ENCODE results near the gene AGRN. TPM values are rescaled to one million over a fixed set of nuclear protein-coding genes. Genes with fewer than 3 reads are reported as not detected.

AGRN gene
- total RNA-seq, 1 experiment from 2014 or later: 175 TPM

GRCh38 chr1:1004420-1004779 is 15.5 kb upstream of the AGRN start:
- Mint-ChIP-seq H3K4me1 (peaks cover 13 to 30% of the 10 kb centered on the region in 2 experiments), H3K36me3 (ENCODE audit: insufficient read depth in 1 of 3, low read depth in 3 of 3) (no peaks in the 10 kb centered on the region), H3K27me3 (ENCODE audit: low read depth) (peaks cover 80% of the 10 kb centered on the region), H3K9me3 (peaks cover 0 to 4% of the 10 kb centered on the region in 2 experiments; a peak in 2 of 5 replicates), H3K4me3 (no peak overlapping the region), H3K27ac (no peak overlapping the region)
- Histone ChIP-seq H3K56ac (ENCODE audit: insufficient read length, low read depth, low read length) (no peak overlapping the region), H3K9ac (ENCODE audit: extremely low read depth, insufficient read length, low read length) (no peak overlapping the region), H2BK5ac (ENCODE audit: insufficient read length, low read length) (no peak overlapping the region), H3K14ac (ENCODE audit: insufficient read depth, low read length) (no peak overlapping the region), H4K91ac (ENCODE audit: insufficient read length, low read depth, low read length) (no peak overlapping the region), H2BK15ac (ENCODE audit: low read depth, low read length) (no peak overlapping the region), H2AK5ac (ENCODE audit: insufficient read length, low read length) (no peak overlapping the region), H3K23me2 (ENCODE audit: insufficient read length, low read depth, low read length, poor library complexity, severe bottlenecking) (peaks cover 10% of the 10 kb centered on the region), H4K20me1 (ENCODE audit: control insufficient read depth, insufficient read depth, insufficient read length) (no peaks in the 10 kb centered on the region), H3K23ac (ENCODE audit: insufficient read length, low read depth, low read length) (no peak overlapping the region), H3K4me2 (ENCODE audit: insufficient read depth, insufficient read length, low read length) (no peak overlapping the region), H3K79me2 (ENCODE audit: insufficient read depth, low read length) (no peaks in the 10 kb centered on the region), H3K27me3 (ENCODE audit: insufficient read depth, low read length) (peaks cover 12% of the 10 kb centered on the region; the same call in 1 of the 2 replicates), H2BK20ac (ENCODE audit: low read depth, low read length, poor library complexity, severe bottlenecking) (no peak overlapping the region), H3K18ac (ENCODE audit: insufficient read length, low read depth, low read length) (no peak overlapping the region), H2BK120ac (ENCODE audit: low read depth, low read length, poor library complexity, severe bottlenecking) (no peak overlapping the region), H3K4me1 (ENCODE audit: insufficient read depth, low read length) (no peaks in the 10 kb centered on the region), H2AFZ (ENCODE audit: low read length) (no peak overlapping the region), H3T11ph (ENCODE audit: low read length) (no peak overlapping the region), H4K5ac (ENCODE audit: insufficient read length, low read depth, low read length) (no peak overlapping the region), H3K79me1 (ENCODE audit: insufficient read depth, low read depth, low read length, poor library complexity, severe bottlenecking) (no peaks in the 10 kb centered on the region), H4K8ac (replicated peaks; ENCODE audit: insufficient read length, low read depth, low read length) (no peak overlapping the region), H2BK12ac (ENCODE audit: insufficient read length, low read depth, low read length) (no peak overlapping the region), H3K9me3 (ENCODE audit: control insufficient read depth, low read depth, low read length) (no peaks in the 10 kb centered on the region), H3K27ac (ENCODE audit: insufficient read length, low read depth, low read length) (no peak overlapping the region), H3K4ac (ENCODE audit: low read depth, low read length) (no peak overlapping the region)
- WGBS (ENCODE audit: extremely low coverage, insufficient read length, low lambda C conversion rate): no CpG with 5 or more reads among the region's 7 CpGs
- TF ChIP-seq CTCF (conservative IDR thresholded peaks at IDR 0.05): no peak
- no peak for DNase-seq

All from H9 (cell line).